Osteoblast (primary cell): ENCODE data around the gene DOCK10. TPM values are rescaled to one million over a fixed set of nuclear protein-coding genes. Genes with fewer than 3 reads are reported as not detected.

Experiments used
- DNase-seq: peaks from one replicate; pipeline ENCODE4 v3.0.0; 2011; ENCODE audit warnings: low spot score, mixed read lengths; ENCODE audit not compliant: insufficient read length; ENCODE audit errors: missing footprints
- H2AFZ ChIP-seq: 2 replicates; pipeline ENCODE4 v1.6.0; 2011; ENCODE audit warnings: mild to moderate bottlenecking, low read length
- H3K27ac ChIP-seq: 2 replicates; pipeline ENCODE4 v1.5.1; 2011; ENCODE audit warnings: mild to moderate bottlenecking, low read depth, low read length, moderate library complexity
- H3K27me3 ChIP-seq: 2 replicates; pipeline ENCODE4 v1.6.0; 2012; ENCODE audit warnings: mild to moderate bottlenecking, control low read depth, inconsistent platforms, low read length, moderate library complexity; ENCODE audit not compliant: insufficient read depth
- H3K36me3 ChIP-seq: 2 replicates; pipeline ENCODE4 v1.5.1; 2011; ENCODE audit warnings: mild to moderate bottlenecking, low read length, control low read depth, moderate library complexity; ENCODE audit not compliant: insufficient read depth
- H3K4me1 ChIP-seq: 2 replicates; pipeline ENCODE4 v1.5.1; 2011; ENCODE audit warnings: mild to moderate bottlenecking, low read length, control low read depth, moderate library complexity; ENCODE audit not compliant: insufficient read depth
- H3K4me2 ChIP-seq: 2 replicates; pipeline ENCODE4 v1.6.0; 2011; ENCODE audit warnings: mild to moderate bottlenecking, low read length; ENCODE audit not compliant: insufficient read depth
- H3K4me3 ChIP-seq: fragments of 200-600 bp; sonication (generic); 3 replicates; pipeline ENCODE4 v1.5.1; 2012; ENCODE audit warnings: mild to moderate bottlenecking, low read length, inconsistent platforms; ENCODE audit not compliant: insufficient read depth
- H3K79me2 ChIP-seq: 2 replicates; pipeline ENCODE4 v1.6.0; 2012; ENCODE audit warnings: mild to moderate bottlenecking, low read length, control low read depth, inconsistent platforms; ENCODE audit not compliant: insufficient read depth
- H3K9me3 ChIP-seq: 2 replicates; pipeline ENCODE4 v1.5.1; 2011; ENCODE audit warnings: low read depth, low read length, control low read depth
- H4K20me1 ChIP-seq: 2 replicates; pipeline ENCODE4 v1.6.0; 2012; ENCODE audit warnings: mild to moderate bottlenecking, low read length, control low read depth; ENCODE audit not compliant: insufficient read depth
- CTCF ChIP-seq: IDR thresholded peaks from 2 replicates; pipeline ENCODE4 v1.5.1; 2011; ENCODE audit warnings: mild to moderate bottlenecking, low read depth, low read length, moderate library complexity; ENCODE audit errors: extremely low read depth
- total RNA-seq: library from RNA; depleted of rRNA; stranded (reverse); fragments of >200 nt; gene quantifications from 2 replicates; pipeline ENCODE4 v1.2.3, GENCODE V29; 2012

The DOCK10 gene
- total RNA-seq, 1 donor = 33.3 TPM

GRCh38 chr2:224882291-224883171 lies 159.7 kb downstream of the DOCK10 start:
- Histone ChIP-seq H3K4me2 (peak overlapping the region; percentile 38), H3K4me1 (peaks cover 58% of the 10 kb centered on the region), H3K36me3 (peaks cover 35% of the 10 kb centered on the region), H2AFZ (no peak overlapping the region), H3K9me3 (no peaks in the 10 kb centered on the region), H3K27me3 (no peaks in the 10 kb centered on the region), H4K20me1 (no peaks in the 10 kb centered on the region), H3K4me3 (no peak overlapping the region), H3K79me2 (peaks cover 3% of the 10 kb centered on the region), H3K27ac (peak overlapping the region; percentile 88)
- no peak for TF ChIP-seq CTCF
- DNase-seq = no peak

- DNase-seq = no peak
- Histone ChIP-seq H3K4me3 (no peak overlapping the region), H3K9me3 (no peaks in the 10 kb centered on the region), H3K4me1 (peaks cover 53% of the 10 kb centered on the region), H3K36me3 (peaks cover 42% of the 10 kb centered on the region), H3K27me3 (no peaks in the 10 kb centered on the region), H4K20me1 (no peaks in the 10 kb centered on the region), H3K79me2 (peaks cover 3% of the 10 kb centered on the region), H2AFZ (no peak overlapping the region), H3K4me2 (peak overlapping the region; percentile 38), H3K27ac (peak overlapping the region; percentile 88)
- no peak for TF ChIP-seq CTCF
These were observed 160.4 kb downstream of the DOCK10 start for GRCh38 chr2:224881846-224882245.

GRCh38 chr2:224876522-224876921 lies 165.7 kb downstream of the DOCK10 start:
- Histone ChIP-seq H3K4me1 (peaks cover 1% of the 10 kb centered on the region), H3K4me3 (no peak overlapping the region), H3K27ac (no peak overlapping the region), H3K79me2 (peaks cover 6% of the 10 kb centered on the region), H3K36me3 (peaks cover 91% of the 10 kb centered on the region), H4K20me1 (no peaks in the 10 kb centered on the region), H3K4me2 (no peak overlapping the region), H3K9me3 (no peaks in the 10 kb centered on the region), H2AFZ (no peak overlapping the region), H3K27me3 (no peaks in the 10 kb centered on the region)
- DNase-seq = no peak
- TF ChIP-seq CTCF = no peak

GRCh38 chr2:224875841-224876240 lies 166.4 kb downstream of the DOCK10 start:
- no peaks in the 10 kb centered on the region for H4K20me1 ChIP-seq
- peaks cover 92% of the 10 kb centered on the region for H3K36me3 ChIP-seq
- H3K79me2 ChIP-seq = peaks cover 6% of the 10 kb centered on the region
- H3K27me3 ChIP-seq = no peaks in the 10 kb centered on the region
- no peaks in the 10 kb centered on the region for H3K4me1 ChIP-seq
- H3K4me3 ChIP-seq = no peak overlapping the region
- no peak for DNase-seq
- TF ChIP-seq CTCF = no peak
- no peak overlapping the region for H3K27ac ChIP-seq
- H3K4me2 ChIP-seq = no peak overlapping the region
- H2AFZ ChIP-seq = no peak overlapping the region
- no peaks in the 10 kb centered on the region for H3K9me3 ChIP-seq
